ENCODE results near the gene STING1. TPM values are rescaled to one million over a fixed set of nuclear protein-coding genes. Genes with fewer than 3 reads are reported as not detected.

STING1 gene
- total and polyA plus RNA-seq, 2 of the 8 experiments (the other 6 are each of a cell fraction or from before 2014, with no cell fraction given) = 0.26 to 0.47 TPM

- Histone ChIP-seq H3K23ac (ENCODE audit: insufficient read length) (no peak overlapping the region), H3K56ac (replicated peaks; ENCODE audit: insufficient read length, low read depth, low read length) (no peak overlapping the region), H3K27me3 (replicated peaks in 1 of 4; ENCODE audit: control insufficient read depth in 3 of 4, extremely low read depth in 1 of 4, insufficient read depth in 3 of 4, low read length in 3 of 4) (no peaks in the 10 kb centered on the region), H2AK5ac (ENCODE audit: low read depth, low read length) (no peak overlapping the region), H3K14ac (ENCODE audit: insufficient read length) (no peak overlapping the region), H3K23me2 (ENCODE audit: low read depth, low read length) (no peaks in the 10 kb centered on the region), H3K27ac (ENCODE audit: low read depth, low read length) (no peak overlapping the region), H2BK5ac (ENCODE audit: low read depth, low read length) (no peak overlapping the region), H3K9ac (replicated peaks in 1 of 4; ENCODE audit: extremely low read depth in 1 of 4, low read depth in 3 of 4, low read length in 3 of 4) (no peak overlapping the region), H2BK20ac (ENCODE audit: low read length) (no peak overlapping the region), H3K4me2 (ENCODE audit: insufficient read depth in 1 of 2, low read depth in 2 of 2, low read length in 2 of 2) (no peak overlapping the region), H3K79me2 (ENCODE audit: control insufficient read depth in 1 of 2, insufficient read depth in 2 of 2, low read length in 2 of 2) (no peaks in the 10 kb centered on the region), H3K18ac (ENCODE audit: extremely low read depth, low read length) (no peak overlapping the region), H2BK15ac (ENCODE audit: low read length) (no peak overlapping the region), H4K5ac (ENCODE audit: insufficient read length, low read depth, low read length) (no peak overlapping the region), H4K8ac (ENCODE audit: extremely low read depth, insufficient read depth, low read length) (no peak overlapping the region; the same call in 1 of the 2 replicates), H3K4me1 (replicated peaks in 1 of 4; ENCODE audit: control insufficient read depth in 3 of 4, insufficient read depth in 4 of 4, low read length in 3 of 4) (no peaks in the 10 kb centered on the region), H2BK120ac (replicated peaks; ENCODE audit: low read depth, low read length) (no peak overlapping the region), H2BK12ac (ENCODE audit: low read depth, low read length) (no peak overlapping the region), H3K4me3 (ENCODE audit: extremely low read depth in 1 of 4, insufficient read depth in 2 of 4, low read depth in 3 of 4, low read length in 4 of 4) (no peak overlapping the region), H2AFZ (ENCODE audit: low read length) (no peak overlapping the region), H4K20me1 (replicated peaks in 1 of 2; ENCODE audit: control insufficient read depth in 1 of 2, insufficient read depth in 2 of 2, low read length in 2 of 2) (no peaks in the 10 kb centered on the region), H3K79me1 (ENCODE audit: low read depth, low read length) (no peaks in the 10 kb centered on the region), H3K9me3 (ENCODE audit: insufficient read depth in 2 of 2, low read depth in 1 of 2, low read length in 1 of 2) (no peaks in the 10 kb centered on the region), H4K91ac (replicated peaks; ENCODE audit: insufficient read length, low read length) (no peak overlapping the region), H3K4ac (replicated peaks; ENCODE audit: insufficient read length, low read depth, low read length) (no peak overlapping the region), H3K36me3 (ENCODE audit: control insufficient read depth in 2 of 4, insufficient read depth in 4 of 4, low read length in 3 of 4) (peaks cover 5 to 34% (median 15%) of the 10 kb centered on the region in 4 experiments; a peak in 7 of 8 replicates)
- WGBS, 2 experiments (ENCODE audit: extremely low coverage in 1 of 2, insufficient coverage in 1 of 2, insufficient read length in 1 of 2, insufficient replicate concordance in 2 of 2, low coverage in 1 of 2, low lambda C conversion rate in 2 of 2, missing lambda C conversion rate in 1 of 2) = 94% methylated on average over 8 of the region's 8 CpGs; no CpG with 5 or more reads in 1 of the 2 experiments
- ChIA-PET CTCF (ENCODE audit: partially characterized antibody) (interaction anchor here (9.9 kb wide), 1 partner anchor 91 kb away, joined by 319 read pairs; no protein-coding TSS in a partner anchor), POLR2A (ENCODE audit: partially characterized antibody) (interaction anchor here (0.6 to 4.2 kb wide), 2 partner anchors 12 to 91 kb away, joined by 3 to 15 read pairs; partner anchors contain the start of gene DNAJC18)
- TF ChIP-seq PHF8 (conservative IDR thresholded peaks at IDR 0.05; ENCODE audit: low read depth, low read length) (no peak), KDM4A (IDR thresholded peaks at IDR 0.05; ENCODE audit: low read depth, low read length, severe bottlenecking) (no peak), SIX5 (IDR thresholded peaks at IDR 0.05; ENCODE audit: low read depth, low read length) (no peak), SIRT6 (IDR thresholded peaks at IDR 0.05; ENCODE audit: low read length) (no peak), SP1 (IDR thresholded peaks at IDR 0.05; ENCODE audit: low read depth, low read length) (no peak), BRCA1 (IDR thresholded peaks at IDR 0.05; ENCODE audit: low read depth, low read length) (no peak), EZH2 (IDR thresholded peaks at IDR 0.05; ENCODE audit: low read depth, low read length, severe bottlenecking) (no peak), TAF7 (optimal IDR thresholded peaks at IDR 0.05; ENCODE audit: borderline replicate concordance, low read depth, low read length) (no peak), FOSL1 (IDR thresholded peaks at IDR 0.05; ENCODE audit: insufficient read depth, low read depth, low read length) (no peak), HDAC2 (IDR thresholded peaks at IDR 0.05; ENCODE audit: borderline replicate concordance in 1 of 2, low read depth in 2 of 2, low read length in 2 of 2) (no peak), TEAD4 (IDR thresholded peaks at IDR 0.05; ENCODE audit: low read depth, low read length) (no peak), CEBPB (IDR thresholded peaks at IDR 0.05; ENCODE audit: low read depth, low read length) (no peak), HDAC6 (IDR thresholded peaks at IDR 0.05; ENCODE audit: low read depth, low read length) (no peak)
- DNase-seq (ENCODE audit: low read depth in 1 of 2, low spot score in 2 of 2) = no peak
- FAIRE-seq = no peak
These were observed 56.2 kb downstream of the STING1 start for GRCh38 chr5:139426203-139426885.
